Measurements from ENCODE around the gene ID3.

The ID3 gene

DNA sequence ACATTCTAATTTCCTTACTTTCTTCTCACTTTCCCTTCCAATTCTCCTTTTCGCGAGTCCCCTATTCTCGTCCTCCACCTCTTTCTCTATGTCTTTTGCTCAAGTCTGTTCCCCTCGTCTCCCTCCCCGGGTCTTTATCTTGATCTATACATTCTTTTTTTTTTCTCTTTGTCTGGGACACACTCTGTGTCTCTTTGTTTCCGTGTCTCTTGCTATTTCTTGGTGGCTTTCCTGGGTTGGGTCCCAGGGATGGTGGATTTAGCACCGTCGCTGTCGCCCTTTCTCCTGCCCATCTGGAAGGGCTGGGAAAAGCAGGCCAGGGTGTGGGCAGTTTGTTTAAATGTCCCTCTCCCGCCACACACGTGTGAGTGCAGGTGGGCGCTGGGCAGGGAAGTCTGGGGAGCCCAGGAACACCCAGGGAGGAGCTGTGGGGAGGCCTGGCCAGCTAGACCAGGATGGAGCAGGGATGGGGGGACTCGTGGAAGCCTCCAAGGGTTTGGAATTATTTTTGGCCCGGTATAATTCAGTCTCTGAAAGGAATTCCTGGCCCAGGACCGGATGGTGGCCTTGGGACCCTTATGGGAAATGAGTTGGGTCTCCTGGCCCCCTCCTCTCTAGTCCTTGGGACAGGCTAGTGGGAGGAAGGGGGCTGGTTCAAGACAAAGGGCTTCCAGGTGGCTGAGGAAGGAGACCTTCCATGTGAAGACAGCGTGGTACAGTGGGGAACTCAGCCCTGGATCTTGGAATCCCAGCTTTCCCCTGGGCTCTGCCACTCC, 9.5 kb upstream of the ID3 start:
- DNase-seq = peak in 2 of 10 donors; percentile 69 to 74
- intact Hi-C loops (cut with DNase I) = no loop called here

DNA sequence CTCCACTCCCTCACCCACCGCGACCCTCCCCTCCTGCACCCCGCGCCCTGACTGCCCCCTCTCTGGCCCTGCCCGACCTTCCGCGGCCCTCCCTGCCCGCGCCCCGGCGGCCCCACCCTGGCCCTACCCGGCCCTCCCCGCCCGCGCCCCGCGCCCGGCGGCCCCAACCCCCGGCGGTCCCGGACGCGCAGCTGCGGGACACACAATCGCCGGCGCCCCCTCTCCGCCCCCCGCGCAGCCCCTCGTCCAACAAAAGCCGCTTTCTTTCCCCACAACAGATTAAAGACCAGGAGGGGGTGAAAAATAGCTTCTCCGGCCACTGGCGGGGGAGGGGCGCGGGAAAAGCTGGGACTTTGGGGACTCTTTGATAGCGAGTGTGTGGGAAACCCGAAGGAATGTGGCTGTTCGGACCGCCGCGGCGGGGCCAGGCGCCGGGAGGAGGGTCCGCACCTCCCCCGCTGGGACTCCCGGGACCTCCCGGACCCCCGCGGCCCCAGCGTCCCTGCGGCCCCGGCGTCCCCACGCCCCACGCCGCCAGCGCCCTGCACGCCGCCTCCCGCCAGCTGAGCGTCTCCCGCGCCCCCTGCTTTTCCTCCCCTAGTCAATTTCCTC, 8.8 kb upstream of the ID3 start:
- peak in 9 of 10 donors; percentile 43 to 94 (median 74) for DNase-seq
- intact Hi-C loops (cut with DNase I) = no loop called here

GRCh38 chr1:23567629-23567995, 8.3 kb upstream of the ID3 start:
- DNase-seq = peak in 2 of 10 donors; percentile 72 to 78
- intact Hi-C loops (cut with DNase I) = no loop called here

DNA sequence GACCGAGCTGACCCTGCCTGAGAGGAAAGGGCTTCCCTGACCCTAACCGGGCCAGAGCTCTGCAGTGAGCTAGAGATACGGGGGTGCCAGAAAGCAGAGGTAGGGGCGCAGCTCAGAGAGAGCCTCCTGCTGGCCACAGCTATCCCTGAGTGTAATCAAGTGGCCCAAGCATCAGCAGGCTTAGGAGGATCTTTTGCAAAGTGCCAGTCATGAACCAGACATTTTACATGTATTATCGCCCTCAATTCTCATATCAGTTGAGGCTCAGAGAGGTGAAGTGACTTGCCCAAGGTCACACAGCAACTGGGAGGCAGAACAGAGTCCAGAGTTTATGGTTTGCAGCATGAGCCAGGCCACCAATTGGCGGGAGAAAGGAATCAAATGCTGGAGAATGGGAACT, 7.0 kb upstream of the ID3 start:
- intact Hi-C loops (cut with DNase I) = no loop called here
- peak in 2 of 10 donors; percentile 22 to 46 for DNase-seq

- peak in 2 of 10 donors; percentile 6 to 12 for DNase-seq
- intact Hi-C loops (cut with DNase I) = no loop called here
Observed at GRCh38 chr1:23565776-23566175, 6.5 kb upstream of the ID3 start.

GRCh38 chr1:23564529-23565122, 5.3 kb upstream of the ID3 start:
- peak in 2 of 10 donors; percentile 17 to 38 for DNase-seq
- intact Hi-C loops (cut with DNase I) = no loop called here

GRCh38 chr1:23563755-23564374, 4.6 kb upstream of the ID3 start:
- intact Hi-C loops (cut with DNase I) = no loop called here
- DNase-seq = peak in 2 of 10 donors; percentile 14 to 41

DNA sequence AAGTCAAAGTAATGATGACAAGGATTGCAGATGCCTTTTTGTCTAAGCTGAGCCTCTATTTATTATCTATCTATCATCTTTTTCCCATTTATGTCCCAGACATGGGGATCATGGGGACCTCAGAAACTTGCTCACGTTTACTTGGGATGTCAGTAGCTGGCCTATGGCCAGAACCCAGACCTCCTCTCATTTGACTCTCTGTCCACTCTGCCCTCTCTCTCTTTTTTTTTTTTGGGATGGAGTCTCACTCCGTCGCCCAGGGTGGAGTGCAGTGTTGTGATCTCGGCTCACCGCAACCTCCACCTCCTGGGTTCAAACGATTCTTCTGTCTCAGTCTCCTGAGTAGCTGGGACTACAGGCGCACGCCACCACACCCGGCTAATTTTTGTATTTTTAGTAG, 3.7 kb upstream of the ID3 start:
- intact Hi-C loops (cut with DNase I) = no loop called here
- DNase-seq = peak in 2 of 10 donors; percentile 26 to 57

- intact Hi-C loops (cut with DNase I) = no loop called here
Observed at GRCh38 chr1:23562137-23562876, 3.0 kb upstream of the ID3 start.

DNA sequence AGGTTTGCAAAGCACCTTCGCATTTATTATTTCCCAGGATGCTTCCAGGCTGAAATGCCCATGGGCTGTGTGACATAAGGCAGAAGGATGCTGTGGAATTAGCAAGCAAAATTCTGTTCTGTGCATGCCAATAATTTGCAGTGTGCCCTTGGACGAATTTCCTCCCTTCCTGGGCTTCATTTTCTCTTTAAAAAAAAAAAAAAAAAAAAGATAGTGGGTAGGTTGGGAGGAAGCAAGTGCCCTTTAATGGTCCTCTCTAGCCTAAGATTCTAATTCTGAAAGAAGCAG, 2.5 kb upstream of the ID3 start:
- no peak for DNase-seq
- intact Hi-C loops (cut with DNase I) = no loop called here

More at GRCh38 chr1:23562137-23562876, 3.0 kb upstream of the ID3 start:
- DNase-seq = peak; percentile 79 to 98 (median 87)

- DNase-seq = peak in 1 of 10 donors; percentile 3
- intact Hi-C loops (cut with DNase I) = no loop called here
Observed at GRCh38 chr1:23561076-23561812, 1.9 kb upstream of the ID3 start.

- peak in 1 of 10 donors; percentile 5 for DNase-seq
- intact Hi-C loops (cut with DNase I) = no loop called here
Observed at GRCh38 chr1:23559985-23560741, 862 bp upstream of the ID3 start.

DNA sequence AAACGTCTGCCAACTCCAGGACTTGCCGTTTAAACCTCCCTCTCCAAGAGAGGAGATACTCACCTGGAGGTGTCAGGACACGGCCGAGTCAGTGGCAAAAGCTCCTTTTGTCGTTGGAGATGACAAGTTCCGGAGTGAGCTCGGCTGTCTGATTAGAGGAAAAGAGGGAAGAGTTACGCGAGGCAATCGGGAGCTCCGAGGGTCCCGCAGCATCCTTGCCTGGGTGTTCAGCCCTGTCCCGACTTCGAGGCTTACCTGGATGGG, 497 bp downstream of the ID3 start:
- intact Hi-C loops (cut with DNase I) = no loop called here

DNA sequence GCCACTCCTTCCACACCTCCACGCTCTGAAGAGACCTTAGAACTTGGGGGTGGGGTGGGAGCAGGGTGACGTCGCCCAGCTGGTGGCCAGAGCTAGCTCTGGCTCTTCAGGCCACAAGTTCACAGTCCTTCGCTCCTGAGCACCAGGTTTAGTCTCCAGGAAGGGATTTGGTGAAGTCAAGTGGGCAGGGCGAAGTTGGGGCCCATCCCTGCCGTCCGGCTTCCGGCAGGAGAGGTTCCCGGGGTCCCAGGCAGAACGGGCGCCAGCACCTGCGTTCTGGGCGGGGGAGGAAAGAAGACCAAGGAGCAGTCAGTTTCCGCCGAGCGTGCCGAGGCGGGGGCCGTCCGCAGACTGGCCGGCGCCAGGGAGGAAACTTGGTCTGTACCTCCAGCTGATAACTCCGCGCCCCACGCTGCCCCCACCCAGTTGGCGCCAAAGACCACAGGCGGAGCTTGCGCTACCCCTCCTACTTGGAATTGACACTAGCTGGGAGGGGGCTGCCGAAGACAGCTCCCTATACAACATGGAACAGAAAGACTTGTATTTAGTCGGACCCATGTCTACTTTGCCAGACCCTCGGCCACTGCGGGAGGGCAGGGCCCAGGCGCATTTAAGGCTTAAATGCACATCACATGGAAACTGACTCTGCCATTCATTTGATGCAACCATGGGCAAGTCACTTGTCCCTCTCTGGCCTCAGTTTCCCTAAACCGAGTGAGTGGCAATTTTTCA, 995 bp downstream of the ID3 start:
- DNase-seq = peak in 2 of 10 donors; percentile 82 to 85
- intact Hi-C loops (cut with DNase I) = no loop called here

More for the DNA sequence above, 497 bp downstream of the ID3 start:
- DNase-seq = no peak

GRCh38 chr1:23557471-23558124, 1.7 kb downstream of the ID3 start:
- DNase-seq = peak in 1 of 10 donors; percentile 32
- intact Hi-C loops (cut with DNase I) = no loop called here

DNA sequence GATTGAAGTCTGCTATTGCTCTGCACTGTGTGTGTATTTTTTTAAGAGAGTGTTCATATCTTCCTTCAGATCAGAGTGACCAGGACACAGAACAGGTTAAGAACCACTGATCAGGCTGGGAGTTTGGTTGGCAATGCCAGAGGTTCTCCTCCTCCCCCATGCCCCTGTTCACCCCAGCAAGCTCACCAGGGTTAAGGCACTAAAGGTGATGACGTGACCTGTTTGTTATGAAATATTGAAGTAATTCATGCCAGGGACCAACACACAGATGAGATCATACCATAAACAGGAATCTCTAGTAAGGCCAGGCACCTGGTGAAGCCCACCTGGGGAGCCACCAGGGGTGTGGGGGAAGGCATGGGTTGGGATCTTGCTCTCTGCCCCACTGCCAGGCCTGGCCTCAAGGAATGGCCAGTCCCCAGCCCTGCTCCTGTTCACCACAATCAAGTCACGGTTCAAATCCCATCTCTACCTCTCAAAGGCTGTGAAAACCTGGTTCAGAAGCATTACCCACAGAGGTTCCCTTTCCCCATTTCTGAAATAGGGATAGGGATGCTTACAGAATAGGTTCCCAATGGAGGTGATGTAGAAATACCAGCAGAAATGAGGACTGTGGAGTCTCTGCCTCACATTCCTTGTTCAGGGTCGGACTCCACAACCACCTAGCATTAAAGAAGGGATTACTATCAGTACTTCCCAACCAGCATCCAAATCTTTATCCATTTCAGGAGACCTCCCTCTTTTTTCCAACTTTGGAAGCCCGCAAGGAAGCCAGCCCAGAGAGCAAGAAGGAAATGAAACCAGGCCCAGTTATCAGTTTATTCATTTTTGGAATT, 2.4 kb downstream of the ID3 start:
- DNase-seq = peak in 1 of 10 donors; percentile 57
- intact Hi-C loops (cut with DNase I) = no loop called here

DNA sequence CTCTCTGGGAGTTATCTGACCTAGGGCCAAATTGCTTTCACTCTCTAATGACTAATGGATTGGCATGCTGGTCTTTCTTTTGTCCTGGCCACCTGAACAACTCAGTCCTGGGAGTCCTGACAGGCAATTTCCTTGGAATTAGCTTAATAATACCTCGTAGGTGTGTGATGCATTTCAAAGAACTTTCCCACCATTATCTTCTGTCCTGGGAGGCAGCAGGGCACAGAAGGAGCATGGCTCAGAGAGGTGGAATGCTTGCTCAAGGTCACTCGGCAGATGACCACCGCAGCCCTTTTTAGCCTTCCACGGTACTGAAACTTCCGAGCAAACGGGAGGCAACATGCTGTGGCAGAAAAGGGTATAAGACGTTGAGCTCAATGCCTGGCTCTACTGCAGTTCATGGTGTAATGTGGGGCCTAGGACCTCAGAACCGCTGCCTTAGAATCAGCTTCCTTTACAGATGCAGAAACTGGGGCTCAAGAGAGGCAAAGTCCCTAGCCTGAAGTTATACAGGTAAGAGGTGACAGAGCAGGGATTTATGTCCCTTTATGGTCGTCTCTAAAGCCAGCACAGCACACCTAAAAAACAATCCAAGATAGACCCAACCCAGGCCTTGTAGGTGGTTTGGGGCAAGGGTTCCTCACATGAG, 3.2 kb downstream of the ID3 start:
- intact Hi-C loops (cut with DNase I) = no loop called here
- peak in 1 of 10 donors; percentile 10 for DNase-seq
